Measurements from ENCODE around the gene DNPEP. TPM values are rescaled to one million over a fixed set of nuclear protein-coding genes. Genes with fewer than 3 reads are reported as not detected.
A peak's percentile ranks its signal among the peaks of the same experiment; 100 is the strongest.

The DNPEP gene
- total RNA-seq, 1 experiment from 2014 or later, result 60.9 TPM

- Histone ChIP-seq H3K79me2 (ENCODE audit: insufficient read depth, low read length) (no peaks in the 10 kb centered on the region), H2BK120ac (ENCODE audit: low read depth, low read length, poor library complexity, severe bottlenecking) (no peak overlapping the region), H3K18ac (ENCODE audit: insufficient read length, low read depth, low read length) (no peak overlapping the region), H4K20me1 (ENCODE audit: control insufficient read depth, insufficient read depth, insufficient read length) (no peaks in the 10 kb centered on the region), H2AK5ac (ENCODE audit: insufficient read length, low read length) (no peak overlapping the region), H3K9ac (ENCODE audit: extremely low read depth, insufficient read length, low read length) (no peak overlapping the region), H3K23ac (ENCODE audit: insufficient read length, low read depth, low read length) (no peak overlapping the region), H3K4ac (ENCODE audit: low read depth, low read length) (no peak overlapping the region), H3K23me2 (ENCODE audit: insufficient read length, low read depth, low read length, poor library complexity, severe bottlenecking) (peaks cover 6% of the 10 kb centered on the region), H4K91ac (ENCODE audit: insufficient read length, low read depth, low read length) (no peak overlapping the region), H3K4me2 (ENCODE audit: insufficient read depth, insufficient read length, low read length) (no peak overlapping the region), H3K56ac (ENCODE audit: insufficient read length, low read depth, low read length) (no peak overlapping the region), H4K5ac (ENCODE audit: insufficient read length, low read depth, low read length) (no peak overlapping the region), H3K27ac (ENCODE audit: insufficient read length, low read depth, low read length) (no peak overlapping the region), H2BK12ac (ENCODE audit: insufficient read length, low read depth, low read length) (no peak overlapping the region), H3K27me3 (ENCODE audit: insufficient read depth, low read length) (peaks cover 2% of the 10 kb centered on the region; the same call in 1 of the 2 replicates), H3T11ph (ENCODE audit: low read length) (no peak overlapping the region), H3K14ac (ENCODE audit: insufficient read depth, low read length) (no peak overlapping the region), H4K8ac (replicated peaks; ENCODE audit: insufficient read length, low read depth, low read length) (no peak overlapping the region), H2BK15ac (ENCODE audit: low read depth, low read length) (no peak overlapping the region), H2BK20ac (ENCODE audit: low read depth, low read length, poor library complexity, severe bottlenecking) (no peak overlapping the region), H3K4me1 (ENCODE audit: insufficient read depth, low read length) (peaks cover 2% of the 10 kb centered on the region; the same call in 1 of the 2 replicates), H2BK5ac (ENCODE audit: insufficient read length, low read length) (no peak overlapping the region), H2AFZ (ENCODE audit: low read length) (no peak overlapping the region), H3K79me1 (ENCODE audit: insufficient read depth, low read depth, low read length, poor library complexity, severe bottlenecking) (no peaks in the 10 kb centered on the region), H3K9me3 (ENCODE audit: control insufficient read depth, low read depth, low read length) (no peaks in the 10 kb centered on the region)
- WGBS (ENCODE audit: extremely low coverage, insufficient read length, low lambda C conversion rate), result no CpG with 5 or more reads among the region's 6 CpGs
- peak; percentile 28 for DNase-seq
- TF ChIP-seq CTCF (conservative IDR thresholded peaks at IDR 0.05), result no peak
- no peak overlapping the region for H3K27ac Mint-ChIP-seq
- peak overlapping the region in 1 of 2 experiments; percentile 38; a peak in 2 of 5 replicates for H3K4me3 Mint-ChIP-seq
- H3K36me3 Mint-ChIP-seq (ENCODE audit: insufficient read depth in 1 of 3, low read depth in 3 of 3), result no peaks in the 10 kb centered on the region
- H3K27me3 Mint-ChIP-seq (ENCODE audit: low read depth), result peaks cover 21% of the 10 kb centered on the region
- H3K4me1 Mint-ChIP-seq, result peaks cover 7 to 10% of the 10 kb centered on the region in 2 experiments
- no peaks in the 10 kb centered on the region for H3K9me3 Mint-ChIP-seq
Observed at GRCh38 chr2:219435701-219436100, 48.0 kb upstream of the DNPEP start.
